Naive B cell (primary cell): ENCODE measurements around the gene ST6GALNAC3. TPM values are rescaled to one million over a fixed set of nuclear protein-coding genes. Genes with fewer than 3 reads are reported as not detected.

Source experiments
- ATAC-seq, 2 donors: fragments of 150-1000 bp; cut with Tn5 transposase; 2 replicates each; pipeline ENCODE4 v1.10.0; 2021; ENCODE audit warnings: low read depth in 2 of 2, mild to moderate bottlenecking in 2 of 2, moderate library complexity in 2 of 2
- DNase-seq: peaks from one replicate; pipeline ENCODE4 v3.0.0; 2022
- H3K27ac Mint-ChIP-seq, 6 donors: one replicate each; pipeline ENCODE4 v1.8.0; 2020 to 2022; ENCODE audit warnings: mild to moderate bottlenecking in 6 of 6, mixed read lengths in 6 of 6, moderate library complexity in 5 of 6, inconsistent platforms in 2 of 6
- H3K27me3 Mint-ChIP-seq, 3 donors: one replicate each; pipeline ENCODE4 v1.8.0; 2021 to 2022; ENCODE audit warnings: mixed read lengths in 3 of 3, mild to moderate bottlenecking in 1 of 3
- H3K36me3 Mint-ChIP-seq, 2 donors: one replicate each; pipeline ENCODE4 v1.8.0; 2020 to 2022; ENCODE audit warnings: mixed read lengths in 2 of 2, inconsistent platforms in 1 of 2, mild to moderate bottlenecking in 1 of 2
- H3K4me1 Mint-ChIP-seq, 3 donors: one replicate each; pipeline ENCODE4 v1.8.0; 2020 to 2022; ENCODE audit warnings: mixed read lengths in 3 of 3, inconsistent platforms in 1 of 3, mild to moderate bottlenecking in 1 of 3, moderate library complexity in 1 of 3
- H3K4me3 Mint-ChIP-seq, 8 donors: one replicate each; pipeline ENCODE4 v1.8.0; 2020 to 2022; ENCODE audit warnings: mild to moderate bottlenecking in 8 of 8, mixed read lengths in 8 of 8, moderate library complexity in 8 of 8, inconsistent platforms in 2 of 8
- H3K9me3 Mint-ChIP-seq, 7 donors: one replicate each; pipeline ENCODE4 v1.8.0; 2020 to 2022; ENCODE audit warnings: mixed read lengths in 7 of 7, mild to moderate bottlenecking in 5 of 7, inconsistent platforms in 2 of 7, moderate library complexity in 1 of 7
- polyA plus RNA-seq, 6 donors: library from polyadenylated mRNA; unstranded; fragments of 300-500 nt; fragmentation: Illumina TruSeq; gene quantifications; one replicate each; pipeline ENCODE4 v1.2.3, GENCODE V29; 2021; ENCODE audit warnings: low read depth in 6 of 6

ST6GALNAC3 gene
- polyA plus RNA-seq, 6 donors from 2014 or later, result 3.8 to 12.9 (median 10.5) TPM

- Mint-ChIP-seq H3K4me1 (peaks cover 32 to 54% (median 36%) of the 10 kb centered on the region in 3 donors), H3K36me3 (no peaks in the 10 kb centered on the region), H3K4me3 (peak overlapping the region; percentile 0 to 77 (median 52)), H3K9me3 (no peaks in the 10 kb centered on the region), H3K27ac (peak overlapping the region; percentile 9 to 82 (median 73)), H3K27me3 (no peaks in the 10 kb centered on the region)
- DNase-seq (peak; percentile 20), ATAC-seq (peak; percentile 58 to 73)
Observed at GRCh38 chr1:76294482-76295194, 220.1 kb downstream of the ST6GALNAC3 start.

- no peak for DNase-seq
- H3K27ac Mint-ChIP-seq, result no peak overlapping the region
- no peak for ATAC-seq
- H3K36me3 Mint-ChIP-seq, result no peaks in the 10 kb centered on the region
- H3K27me3 Mint-ChIP-seq, result no peaks in the 10 kb centered on the region
- no peak overlapping the region for H3K4me3 Mint-ChIP-seq
- peaks cover 14 to 34% (median 23%) of the 10 kb centered on the region in 3 donors for H3K4me1 Mint-ChIP-seq
- H3K9me3 Mint-ChIP-seq, result no peaks in the 10 kb centered on the region
Observed at GRCh38 chr1:76298399-76298798, 223.9 kb downstream of the ST6GALNAC3 start.

GRCh38 chr1:76299036-76299435, 224.5 kb downstream of the ST6GALNAC3 start:
- Mint-ChIP-seq H3K27me3 (no peaks in the 10 kb centered on the region), H3K27ac (peak overlapping the region in 1 of 6 donors; percentile 27), H3K4me3 (no peak overlapping the region)

GRCh38 chr1:76300556-76300955, 226.0 kb downstream of the ST6GALNAC3 start:
- peaks cover 2 to 13% (median 13%) of the 10 kb centered on the region in 3 donors for H3K4me1 Mint-ChIP-seq
- H3K9me3 Mint-ChIP-seq, result no peaks in the 10 kb centered on the region
- H3K27me3 Mint-ChIP-seq, result no peaks in the 10 kb centered on the region
- no peak for ATAC-seq
- no peak overlapping the region for H3K4me3 Mint-ChIP-seq
- DNase-seq, result no peak
- no peaks in the 10 kb centered on the region for H3K36me3 Mint-ChIP-seq
- peak overlapping the region in 1 of 6 donors; percentile 23 for H3K27ac Mint-ChIP-seq

More at GRCh38 chr1:76299036-76299435, 224.5 kb downstream of the ST6GALNAC3 start:
- Mint-ChIP-seq H3K9me3 (no peaks in the 10 kb centered on the region), H3K4me1 (peaks cover 9 to 27% (median 17%) of the 10 kb centered on the region in 3 donors), H3K36me3 (no peaks in the 10 kb centered on the region)
- no peak for ATAC-seq
- DNase-seq, result no peak

- H3K27ac Mint-ChIP-seq, result no peak overlapping the region
- ATAC-seq (no peak), DNase-seq (no peak)
- no peaks in the 10 kb centered on the region for H3K36me3 Mint-ChIP-seq
- no peak overlapping the region for H3K4me3 Mint-ChIP-seq
- H3K9me3 Mint-ChIP-seq, result no peaks in the 10 kb centered on the region
- no peaks in the 10 kb centered on the region for H3K27me3 Mint-ChIP-seq
- peaks cover 2 to 13% (median 11%) of the 10 kb centered on the region in 3 donors for H3K4me1 Mint-ChIP-seq
Observed at GRCh38 chr1:76302711-76303339, 228.3 kb downstream of the ST6GALNAC3 start.

GRCh38 chr1:76303340-76303717, 228.8 kb downstream of the ST6GALNAC3 start:
- no peak overlapping the region for H3K4me3 Mint-ChIP-seq
- H3K36me3 Mint-ChIP-seq, result no peaks in the 10 kb centered on the region
- H3K9me3 Mint-ChIP-seq, result no peaks in the 10 kb centered on the region
- no peak for ATAC-seq
- no peak for DNase-seq
- no peaks in the 10 kb centered on the region for H3K27me3 Mint-ChIP-seq
- H3K4me1 Mint-ChIP-seq, result peaks cover 2 to 13% (median 11%) of the 10 kb centered on the region in 3 donors
- H3K27ac Mint-ChIP-seq, result no peak overlapping the region

- no peak overlapping the region for H3K27ac Mint-ChIP-seq
- peaks cover 12 to 26% of the 10 kb centered on the region in 2 donors for H3K36me3 Mint-ChIP-seq
- peaks cover 0 to 4% (median 0%) of the 10 kb centered on the region in 3 donors for H3K4me1 Mint-ChIP-seq
- H3K27me3 Mint-ChIP-seq, result no peaks in the 10 kb centered on the region
- DNase-seq (no peak), ATAC-seq (no peak)
- peaks cover 0 to 12% (median 2%) of the 10 kb centered on the region in 7 donors for H3K9me3 Mint-ChIP-seq
- H3K4me3 Mint-ChIP-seq, result no peak overlapping the region
Observed at GRCh38 chr1:76313304-76313703, 238.8 kb downstream of the ST6GALNAC3 start.

GRCh38 chr1:76314730-76315129, 240.2 kb downstream of the ST6GALNAC3 start:
- ATAC-seq, result no peak
- H3K36me3 Mint-ChIP-seq, result peaks cover 12 to 19% of the 10 kb centered on the region in 2 donors

GRCh38 chr1:76317299-76317900, 242.9 kb downstream of the ST6GALNAC3 start:
- DNase-seq (no peak), ATAC-seq (no peak)
- no peak overlapping the region for H3K4me3 Mint-ChIP-seq
- no peaks in the 10 kb centered on the region for H3K36me3 Mint-ChIP-seq
- H3K27me3 Mint-ChIP-seq, result no peaks in the 10 kb centered on the region
- H3K4me1 Mint-ChIP-seq, result no peaks in the 10 kb centered on the region
- H3K27ac Mint-ChIP-seq, result no peak overlapping the region
- H3K9me3 Mint-ChIP-seq, result no peaks in the 10 kb centered on the region

More at GRCh38 chr1:76314730-76315129, 240.2 kb downstream of the ST6GALNAC3 start:
- no peaks in the 10 kb centered on the region for H3K4me1 Mint-ChIP-seq
- no peaks in the 10 kb centered on the region for H3K27me3 Mint-ChIP-seq
- no peak overlapping the region for H3K4me3 Mint-ChIP-seq
- H3K9me3 Mint-ChIP-seq, result peaks cover 0 to 12% (median 2%) of the 10 kb centered on the region in 7 donors
- H3K27ac Mint-ChIP-seq, result no peak overlapping the region
- no peak for DNase-seq

- Mint-ChIP-seq H3K27ac (no peak overlapping the region), H3K4me3 (no peak overlapping the region), H3K9me3 (no peaks in the 10 kb centered on the region), H3K27me3 (no peaks in the 10 kb centered on the region), H3K4me1 (no peaks in the 10 kb centered on the region), H3K36me3 (no peaks in the 10 kb centered on the region)
- ATAC-seq (peak in 1 of 2 donors; percentile 59), DNase-seq (peak; percentile 25)
Observed at GRCh38 chr1:76330991-76331603, 256.6 kb downstream of the ST6GALNAC3 start.

- Mint-ChIP-seq H3K4me3 (no peak overlapping the region), H3K9me3 (no peaks in the 10 kb centered on the region), H3K27ac (no peak overlapping the region), H3K27me3 (no peaks in the 10 kb centered on the region), H3K36me3 (no peaks in the 10 kb centered on the region), H3K4me1 (no peaks in the 10 kb centered on the region)
- no peak for DNase-seq
- ATAC-seq, result no peak
Observed at GRCh38 chr1:76335882-76336281, 261.3 kb downstream of the ST6GALNAC3 start.

- Mint-ChIP-seq H3K4me1 (no peaks in the 10 kb centered on the region), H3K4me3 (no peak overlapping the region), H3K9me3 (peaks cover 0 to 4% (median 4%) of the 10 kb centered on the region in 7 donors), H3K36me3 (no peaks in the 10 kb centered on the region), H3K27ac (no peak overlapping the region), H3K27me3 (no peaks in the 10 kb centered on the region)
- ATAC-seq, result no peak
- no peak for DNase-seq
Observed at GRCh38 chr1:76336931-76337371, 262.4 kb downstream of the ST6GALNAC3 start.

GRCh38 chr1:76337542-76338219, 263.1 kb downstream of the ST6GALNAC3 start:
- Mint-ChIP-seq H3K27me3 (no peaks in the 10 kb centered on the region), H3K9me3 (peaks cover 0 to 11% (median 4%) of the 10 kb centered on the region in 7 donors), H3K4me3 (no peak overlapping the region), H3K27ac (no peak overlapping the region), H3K4me1 (no peaks in the 10 kb centered on the region), H3K36me3 (peaks cover 0 to 5% of the 10 kb centered on the region in 2 donors)
- no peak for ATAC-seq
- no peak for DNase-seq
